Nephron (organoid): ENCODE measurements around the gene VASN.

Experiments
- H3K27ac Mint-ChIP-seq, 3 experiments: 2 replicates each; pipeline ENCODE4 v1.8.0; 2020; ENCODE audit warnings: mixed read lengths in 3 of 3, mild to moderate bottlenecking in 2 of 3, moderate library complexity in 1 of 3
- H3K27me3 Mint-ChIP-seq: 2 replicates; pipeline ENCODE4 v1.8.0; 2021; ENCODE audit warnings: low read depth, mild to moderate bottlenecking, moderate library complexity, mixed read lengths
- H3K36me3 Mint-ChIP-seq: 2 replicates; pipeline ENCODE4 v1.8.0; 2020; ENCODE audit warnings: low read depth, mixed read lengths
- H3K4me1 Mint-ChIP-seq: 2 replicates; pipeline ENCODE4 v1.8.0; 2020; ENCODE audit warnings: mixed read lengths
- H3K4me3 Mint-ChIP-seq, 3 experiments: 2 replicates each; pipeline ENCODE4 v1.8.0; 2020; ENCODE audit warnings: mild to moderate bottlenecking in 3 of 3, mixed read lengths in 3 of 3, moderate library complexity in 2 of 3
- H3K9me3 Mint-ChIP-seq: 2 replicates; pipeline ENCODE4 v1.8.0; 2020; ENCODE audit warnings: mixed read lengths
- CTCF ChIP-seq, 3 experiments: fragments of 200-600 bp; sonication (generic); IDR thresholded peaks; one replicate each; pipeline ENCODE4 v1.5.0; 2021; ENCODE audit warnings: antibody characterized with exemption in 3 of 3; ENCODE audit not compliant: unreplicated experiment in 3 of 3

Gene VASN

GRCh38 chr16:4351880-4352279 is 19.8 kb upstream of the VASN start:
- Mint-ChIP-seq H3K9me3 (no peaks in the 10 kb centered on the region), H3K27me3 (no peaks in the 10 kb centered on the region), H3K4me3 (peak overlapping the region; percentile 95 to 97 (median 95)), H3K36me3 (peaks cover 3% of the 10 kb centered on the region), H3K27ac (peak overlapping the region in 2 of 3 experiments; percentile 37 to 89), H3K4me1 (peaks cover 12% of the 10 kb centered on the region)
- no peak for TF ChIP-seq CTCF (IDR thresholded peaks at IDR 0.05; ENCODE audit: unreplicated experiment in 3 of 3)

DNA sequence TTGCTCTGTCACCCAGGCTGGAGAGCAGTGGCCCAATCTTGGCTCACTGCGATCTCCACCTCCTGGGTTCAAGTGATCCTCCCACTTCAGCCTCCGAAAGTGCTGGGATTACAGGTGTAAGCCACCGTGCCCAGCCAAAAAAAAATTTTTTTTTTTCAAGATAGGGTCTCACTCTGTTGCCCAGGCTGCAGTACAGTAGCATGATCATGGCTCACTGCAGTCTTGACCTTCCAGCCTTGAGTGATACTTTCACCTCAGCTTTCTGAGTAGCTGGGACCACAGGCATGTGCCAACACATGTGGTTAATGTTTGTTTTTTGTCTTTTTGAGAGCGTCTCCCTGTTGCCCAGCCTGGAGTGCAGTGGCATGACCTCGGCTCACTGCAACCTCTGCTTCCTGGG is 18.8 kb upstream of the VASN start:
- H3K27me3 Mint-ChIP-seq, result no peaks in the 10 kb centered on the region
- H3K27ac Mint-ChIP-seq, result no peak overlapping the region
- H3K36me3 Mint-ChIP-seq, result peaks cover 3% of the 10 kb centered on the region
- no peaks in the 10 kb centered on the region for H3K9me3 Mint-ChIP-seq
- no peak for TF ChIP-seq CTCF (IDR thresholded peaks at IDR 0.05; ENCODE audit: unreplicated experiment in 3 of 3)
- no peak overlapping the region for H3K4me3 Mint-ChIP-seq
- H3K4me1 Mint-ChIP-seq, result peaks cover 12% of the 10 kb centered on the region

DNA sequence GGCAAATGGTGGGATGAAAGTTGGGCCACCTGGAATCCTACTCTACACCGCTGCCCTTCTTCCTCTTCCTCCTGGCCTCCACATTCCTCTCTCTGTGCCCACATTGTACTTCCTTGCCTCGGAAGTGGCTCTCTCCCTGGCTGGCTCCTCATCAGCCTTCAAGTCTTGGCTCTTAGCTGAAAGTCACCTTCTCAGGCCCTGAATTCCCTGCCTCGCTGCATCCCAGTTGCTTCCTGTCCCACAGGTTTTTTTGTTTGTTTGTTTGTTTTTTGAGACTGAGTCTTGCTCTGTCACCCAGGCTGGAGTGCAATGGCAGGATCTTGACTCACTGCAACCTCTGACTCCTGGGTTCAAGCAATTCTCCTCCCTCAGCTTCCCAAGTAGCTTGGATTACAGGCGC is 18.0 kb upstream of the VASN start:
- peaks cover 12% of the 10 kb centered on the region for H3K4me1 Mint-ChIP-seq
- H3K36me3 Mint-ChIP-seq, result no peaks in the 10 kb centered on the region
- no peaks in the 10 kb centered on the region for H3K9me3 Mint-ChIP-seq
- H3K27me3 Mint-ChIP-seq, result no peaks in the 10 kb centered on the region
- no peak for TF ChIP-seq CTCF (IDR thresholded peaks at IDR 0.05; ENCODE audit: unreplicated experiment in 3 of 3)
- H3K4me3 Mint-ChIP-seq, result peak overlapping the region; percentile 29 to 64 (median 60)
- no peak overlapping the region for H3K27ac Mint-ChIP-seq

DNA sequence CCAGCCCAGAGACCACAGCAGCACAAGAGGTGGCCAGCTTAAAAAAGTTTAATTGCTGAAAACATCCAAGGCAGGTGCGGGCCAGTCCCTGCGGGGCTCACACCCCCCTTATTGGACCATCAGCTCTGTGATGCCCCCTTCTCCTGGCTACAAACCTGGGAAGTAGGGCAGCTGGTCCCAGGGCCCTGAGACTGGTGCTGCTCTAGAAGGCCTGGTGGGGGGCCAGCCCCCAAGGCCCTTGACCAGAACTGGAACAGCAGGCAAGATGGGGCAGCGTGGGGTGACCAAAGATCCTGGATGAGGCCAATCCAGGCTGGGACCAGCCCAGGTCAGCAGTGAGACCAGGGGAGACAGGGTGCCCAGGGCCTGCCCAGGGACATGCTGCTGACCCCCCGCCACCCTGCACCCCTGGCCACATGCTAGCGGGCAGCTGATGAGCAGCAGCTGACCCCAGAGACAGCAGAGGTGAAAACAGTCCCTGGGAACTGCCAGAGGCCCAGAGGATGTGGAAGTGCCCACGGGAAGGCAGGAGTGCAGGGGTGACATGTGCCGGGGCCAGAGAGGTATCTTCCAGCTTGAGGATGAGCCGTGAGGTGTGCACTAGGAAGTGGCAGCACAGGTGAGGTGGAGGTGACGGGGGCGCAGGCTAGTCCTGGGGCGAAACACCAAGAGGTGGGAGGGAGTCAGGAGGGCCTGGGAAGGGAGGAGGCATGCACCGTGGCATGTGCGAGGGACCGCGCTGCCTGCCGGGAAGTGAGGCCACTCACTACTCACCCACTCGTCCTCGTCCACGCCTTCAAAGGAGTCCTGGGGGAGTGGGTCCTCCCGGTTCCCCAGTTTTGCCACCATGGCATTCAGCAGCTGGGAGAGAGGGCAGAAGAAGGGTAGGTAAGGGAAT is 16.9 kb upstream of the VASN start:
- H3K9me3 Mint-ChIP-seq, result no peaks in the 10 kb centered on the region
- H3K4me1 Mint-ChIP-seq, result peaks cover 12% of the 10 kb centered on the region
- no peak for TF ChIP-seq CTCF (IDR thresholded peaks at IDR 0.05; ENCODE audit: unreplicated experiment in 3 of 3)
- H3K4me3 Mint-ChIP-seq, result no peak overlapping the region
- H3K27me3 Mint-ChIP-seq, result no peaks in the 10 kb centered on the region
- no peak overlapping the region for H3K27ac Mint-ChIP-seq
- peaks cover 3% of the 10 kb centered on the region for H3K36me3 Mint-ChIP-seq

DNA sequence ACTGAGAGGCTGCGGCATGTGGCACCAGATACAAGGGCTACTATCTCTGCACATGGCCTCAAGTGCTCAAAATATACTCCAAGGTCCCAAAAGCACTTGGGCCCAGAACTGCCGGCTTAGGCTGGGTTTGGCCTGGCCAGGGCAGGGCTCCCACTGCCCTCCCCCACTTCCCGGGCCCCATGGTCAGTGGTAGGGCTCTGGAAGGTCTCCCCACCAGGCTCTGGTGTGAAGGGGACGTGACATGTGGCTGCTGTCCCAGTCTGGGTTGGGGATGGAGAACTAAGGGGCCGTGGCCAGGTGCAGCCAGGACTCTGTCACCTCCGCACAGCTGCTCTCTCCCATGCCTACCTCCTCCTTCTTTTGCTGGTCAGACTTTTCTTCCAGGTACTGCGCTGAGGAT is 14.8 kb upstream of the VASN start:
- Mint-ChIP-seq H3K36me3 (peaks cover 3% of the 10 kb centered on the region), H3K9me3 (no peaks in the 10 kb centered on the region), H3K4me3 (no peak overlapping the region), H3K27me3 (no peaks in the 10 kb centered on the region), H3K4me1 (peaks cover under 1% of the 10 kb centered on the region), H3K27ac (no peak overlapping the region)
- no peak for TF ChIP-seq CTCF (IDR thresholded peaks at IDR 0.05; ENCODE audit: unreplicated experiment in 3 of 3)

GRCh38 chr16:4358236-4358635 is 13.4 kb upstream of the VASN start:
- H3K4me3 Mint-ChIP-seq, result no peak overlapping the region

More at GRCh38 chr16:4358236-4358635, 13.4 kb upstream of the VASN start:
- no peak overlapping the region for H3K27ac Mint-ChIP-seq
- TF ChIP-seq CTCF (IDR thresholded peaks at IDR 0.05; ENCODE audit: unreplicated experiment in 3 of 3), result no peak
- H3K36me3 Mint-ChIP-seq, result peaks cover 3% of the 10 kb centered on the region
- no peaks in the 10 kb centered on the region for H3K9me3 Mint-ChIP-seq
- H3K4me1 Mint-ChIP-seq, result no peaks in the 10 kb centered on the region
- H3K27me3 Mint-ChIP-seq, result no peaks in the 10 kb centered on the region
